ENCODE measurements around the gene PRAME.
"Not testable (repeated sequence)": the region's sequence is repeated elsewhere in the genome, so short reads cannot be mapped to it uniquely, and the experiment has no call there.

Gene PRAME

DNA sequence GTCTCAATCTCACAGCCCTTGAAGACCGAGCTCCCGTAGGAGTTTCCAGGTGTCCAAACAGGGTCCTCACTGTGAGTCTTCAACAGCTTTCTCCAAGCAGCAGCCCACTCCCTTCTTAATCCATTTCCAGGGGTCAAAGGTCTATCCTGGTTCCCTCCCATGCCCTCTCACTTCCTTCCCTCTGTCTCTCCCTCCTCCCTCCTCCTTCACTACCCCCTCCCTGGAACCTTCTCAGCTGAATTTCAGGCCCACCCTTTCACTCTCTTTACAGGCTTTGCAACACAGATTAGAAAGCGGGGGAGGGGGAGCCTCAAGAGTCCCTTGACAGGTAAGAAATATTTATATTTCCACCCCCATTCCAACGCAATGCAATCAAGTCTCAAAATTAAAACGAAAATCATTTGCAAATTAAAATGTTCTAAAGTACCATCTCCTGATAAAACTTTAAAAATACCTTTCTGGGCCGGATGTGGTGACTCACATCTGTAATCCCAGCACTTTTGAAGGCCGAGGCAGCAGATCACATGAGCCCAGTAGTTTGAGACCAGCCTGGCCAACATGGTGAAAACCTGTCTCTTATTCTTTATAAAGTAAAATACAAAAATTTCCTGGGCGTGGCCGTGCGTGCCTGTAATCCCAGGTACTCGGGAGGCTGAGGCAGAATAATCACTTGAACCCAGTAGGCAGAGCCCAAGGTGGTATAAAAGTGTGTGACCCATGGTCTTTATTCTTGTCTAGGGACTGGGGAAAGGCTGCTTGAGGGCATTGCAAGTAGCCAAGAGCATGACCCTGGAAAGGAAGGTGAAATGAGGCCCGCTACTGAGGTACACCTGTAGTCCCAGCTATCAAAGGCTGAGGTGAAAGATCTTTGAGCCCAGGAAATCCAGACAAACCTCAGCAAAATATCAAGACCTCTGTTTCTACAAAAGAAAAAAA is 38.1 kb downstream of the PRAME start:
- no peak for DNase-seq

DNA sequence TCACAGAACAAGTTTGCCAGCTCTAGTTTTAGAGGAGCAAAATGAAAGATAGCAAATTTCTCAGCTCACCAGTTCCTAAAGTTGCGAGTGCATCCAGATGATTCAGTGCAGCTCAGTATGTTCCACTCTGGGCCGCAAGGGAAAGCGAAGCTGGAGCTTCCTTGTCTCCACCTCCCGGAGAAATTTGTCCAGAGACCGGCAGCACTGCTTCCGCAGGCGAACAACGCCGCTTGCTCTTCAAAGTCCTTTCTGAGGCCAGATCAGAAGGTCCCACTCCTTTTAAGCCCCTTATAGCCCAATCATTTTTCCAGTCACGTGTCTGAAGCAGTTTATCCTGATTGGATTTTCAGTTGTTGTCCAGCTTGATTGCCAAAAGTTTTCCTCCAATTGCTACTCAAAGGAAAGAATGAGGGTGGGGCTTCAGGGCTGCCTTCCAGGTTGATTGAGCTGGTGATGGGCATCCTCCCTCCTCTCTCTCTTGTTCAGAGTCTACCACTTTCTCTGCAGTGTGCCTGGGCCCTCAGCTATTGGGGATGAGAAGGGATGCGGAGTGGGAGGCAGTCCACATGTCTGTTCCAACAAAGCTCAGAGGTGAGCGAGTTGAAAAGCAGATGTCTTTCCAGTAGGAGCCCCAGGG is 38.9 kb downstream of the PRAME start, which contains the start of gene ZNF280A:
ZNF280A (minus strand) TSS at position 251 of the 637 bp plus-strand sequence. CDS start 4,640 bp downstream, outside the sequence.
- DNase-seq: no peak

DNA sequence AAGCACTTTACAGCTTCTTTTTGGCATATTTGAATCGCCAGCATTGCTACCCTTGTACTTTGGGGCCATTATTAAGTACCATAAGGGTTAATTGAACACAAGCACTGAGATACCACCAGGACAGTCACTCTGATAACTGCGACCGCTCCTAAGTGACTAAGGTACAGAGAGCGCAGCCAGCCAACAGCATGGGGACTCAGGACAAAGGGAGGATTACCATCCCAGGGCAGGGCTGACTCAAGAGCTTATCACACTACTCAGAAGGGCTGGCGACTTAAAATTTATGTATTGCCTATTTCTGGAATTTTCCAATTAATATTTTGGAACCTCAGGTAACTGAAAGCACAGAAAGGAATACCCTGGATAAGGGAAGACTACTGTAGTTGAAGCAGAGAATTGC is 39.5 kb downstream of the PRAME start:
- no peak for DNase-seq

DNA sequence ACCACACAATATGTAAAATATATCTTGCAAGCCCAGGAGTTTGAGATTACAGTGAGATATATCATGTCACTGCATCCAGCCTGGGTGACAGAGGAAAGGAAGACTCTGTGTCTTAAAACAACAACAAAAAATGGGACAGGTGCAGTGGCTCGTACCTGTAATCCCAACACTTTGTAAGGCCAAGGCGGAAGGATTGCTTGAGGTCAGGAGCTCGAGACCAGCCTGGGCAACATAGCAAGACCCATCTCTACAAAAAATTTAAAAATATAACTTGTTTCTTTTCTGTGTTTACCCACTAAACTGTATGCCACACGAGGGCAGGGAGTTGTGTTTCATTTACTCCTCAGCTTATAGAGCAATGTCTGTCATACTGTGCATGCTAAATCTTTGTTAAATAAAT is 42.1 kb downstream of the PRAME start:
- DNase-seq: no peak

DNA sequence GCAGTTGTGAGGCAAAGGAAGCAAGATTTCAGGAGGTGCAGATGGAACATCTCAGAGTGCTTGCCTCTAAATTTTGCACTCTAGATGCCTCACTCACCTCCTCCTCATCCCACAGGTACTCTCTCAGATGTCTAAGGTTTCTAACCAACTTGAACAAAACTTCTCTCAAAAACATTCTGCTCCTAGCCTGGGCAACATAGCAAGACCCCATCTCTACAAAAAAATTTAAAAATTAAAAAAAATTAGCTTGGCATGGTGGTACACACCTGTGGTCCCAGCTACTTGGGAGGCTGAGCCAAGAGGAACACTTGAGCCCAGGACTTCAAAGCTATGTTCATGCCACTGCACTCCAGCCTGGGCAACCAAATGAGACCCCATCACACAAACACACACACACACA is 43.2 kb downstream of the PRAME start:
- DNase-seq: no peak

DNA sequence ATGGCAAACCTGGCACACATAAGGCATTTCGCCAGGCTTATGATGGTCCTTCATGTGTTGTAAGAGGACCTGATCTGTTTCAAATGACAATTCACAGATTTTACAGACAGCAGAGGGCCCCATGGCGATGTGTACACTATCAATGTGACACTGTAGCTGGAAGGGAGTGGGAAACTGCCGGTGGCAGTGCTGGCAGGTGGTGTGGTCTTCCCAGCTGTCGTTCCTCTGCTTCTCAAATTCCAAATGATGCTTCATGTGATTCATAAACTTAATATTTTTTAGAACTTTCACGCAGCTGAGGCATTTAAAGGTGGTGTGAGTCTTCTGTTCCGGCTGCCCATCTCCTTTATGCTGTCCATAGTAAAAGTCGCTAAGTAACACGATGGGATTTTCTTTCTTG is 44.6 kb downstream of the PRAME start:
- DNase-seq: not testable (repeated sequence)

DNA sequence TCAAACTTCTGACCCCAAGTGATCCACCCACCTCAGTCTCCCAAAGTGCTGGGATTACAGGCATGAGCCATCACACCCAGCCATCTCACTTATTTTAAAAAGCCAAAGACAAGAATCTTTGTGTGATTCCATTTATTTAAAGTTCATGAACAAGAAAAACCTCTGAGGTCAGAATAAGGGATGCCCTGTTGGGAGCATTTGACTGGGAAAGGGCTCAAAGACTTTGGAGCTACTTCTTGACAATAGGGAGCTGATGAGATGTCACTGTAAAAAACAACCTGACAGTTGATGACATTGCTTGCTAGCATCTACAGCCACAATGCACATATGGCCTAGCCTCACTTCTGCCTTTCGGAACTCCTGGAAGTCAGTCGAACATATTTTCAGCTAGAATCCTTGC is 45.4 kb downstream of the PRAME start:
- no peak for DNase-seq

- no peak for DNase-seq
These were observed 46.1 kb downstream of the PRAME start for GRCh38 chr22:22512951-22513350.

DNA sequence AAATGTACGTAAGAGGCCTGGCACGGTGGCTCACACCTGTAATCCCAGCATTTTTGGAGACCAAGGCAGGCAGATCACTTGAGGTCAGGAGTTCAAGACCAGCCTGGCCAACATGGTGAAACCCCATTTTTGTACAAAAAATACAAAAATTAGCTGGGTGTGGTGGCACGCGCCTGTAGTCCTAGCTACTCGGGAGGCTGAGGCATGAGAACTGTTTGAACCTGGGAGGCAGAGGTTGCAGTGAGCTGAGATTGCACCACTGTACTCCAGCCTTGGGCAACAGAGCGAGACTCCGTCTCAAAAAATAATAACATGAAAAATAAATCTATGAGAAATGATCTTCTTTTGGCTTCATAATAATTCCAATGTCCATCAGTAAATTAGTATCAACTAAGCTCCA is 48.2 kb downstream of the PRAME start:
- not testable (repeated sequence) for DNase-seq

- DNase-seq: not testable (repeated sequence)
These were observed 49.2 kb downstream of the PRAME start for GRCh38 chr22:22509912-22510311.

- DNase-seq: peak; percentile 80
These were observed 50.5 kb downstream of the PRAME start, which contains the start of gene ZNF280B for GRCh38 chr22:22508274-22509176. ZNF280B (minus strand) TSS chr22:22508742; CDS start chr22:22489398, 19,344 bp downstream.

- DNase-seq: no peak
These were observed 51.3 kb downstream of the PRAME start for GRCh38 chr22:22507743-22508273.

GRCh38 chr22:22506736-22507135 is 52.3 kb downstream of the PRAME start:
- no peak for DNase-seq

DNA sequence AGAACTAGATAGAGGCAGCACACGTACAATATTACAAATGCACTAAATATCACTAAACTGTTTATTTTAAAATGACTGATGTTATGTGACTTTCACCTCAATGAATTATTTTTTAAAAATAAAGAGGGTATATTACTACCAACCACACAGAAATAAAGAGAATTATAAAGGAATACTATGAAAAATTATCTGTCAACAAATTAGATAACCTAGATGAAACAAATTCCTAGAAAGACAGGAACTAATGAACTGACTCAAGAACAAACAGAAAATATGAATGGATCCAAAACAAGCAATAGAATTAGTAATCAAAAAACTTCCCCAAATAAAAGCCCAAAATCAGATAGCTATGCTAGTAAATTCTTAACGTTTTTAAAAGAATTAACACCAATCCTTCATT is 60.8 kb downstream of the PRAME start:
- no peak for DNase-seq
